Uterus (tissue), 2 donors: ENCODE measurements around the gene CCT5.

ENCODE experiments used
- POLR2A ChIP-seq, 2 donors: fragments of 450-650 bp; IDR thresholded peaks; one replicate each; pipeline ENCODE4 v1.6.1; 2016; ENCODE audit warnings: antibody characterized with exemption in 2 of 2, mild to moderate bottlenecking in 1 of 2, moderate library complexity in 1 of 2
- TF ChIP-seq, protein P1 (sequence below), 4 experiments: fragments of 200-600 bp in 2 of 4; fragments of 450-650 bp in 2 of 4; sonication (generic) in 2 of 4; IDR thresholded peaks; one replicate each; pipeline ENCODE4 v1.5.1; 2016 to 2019; ENCODE audit warnings: antibody characterized with exemption in 4 of 4, mild to moderate bottlenecking in 2 of 4, moderate library complexity in 1 of 4

- TF ChIP-seq, protein P1, sequence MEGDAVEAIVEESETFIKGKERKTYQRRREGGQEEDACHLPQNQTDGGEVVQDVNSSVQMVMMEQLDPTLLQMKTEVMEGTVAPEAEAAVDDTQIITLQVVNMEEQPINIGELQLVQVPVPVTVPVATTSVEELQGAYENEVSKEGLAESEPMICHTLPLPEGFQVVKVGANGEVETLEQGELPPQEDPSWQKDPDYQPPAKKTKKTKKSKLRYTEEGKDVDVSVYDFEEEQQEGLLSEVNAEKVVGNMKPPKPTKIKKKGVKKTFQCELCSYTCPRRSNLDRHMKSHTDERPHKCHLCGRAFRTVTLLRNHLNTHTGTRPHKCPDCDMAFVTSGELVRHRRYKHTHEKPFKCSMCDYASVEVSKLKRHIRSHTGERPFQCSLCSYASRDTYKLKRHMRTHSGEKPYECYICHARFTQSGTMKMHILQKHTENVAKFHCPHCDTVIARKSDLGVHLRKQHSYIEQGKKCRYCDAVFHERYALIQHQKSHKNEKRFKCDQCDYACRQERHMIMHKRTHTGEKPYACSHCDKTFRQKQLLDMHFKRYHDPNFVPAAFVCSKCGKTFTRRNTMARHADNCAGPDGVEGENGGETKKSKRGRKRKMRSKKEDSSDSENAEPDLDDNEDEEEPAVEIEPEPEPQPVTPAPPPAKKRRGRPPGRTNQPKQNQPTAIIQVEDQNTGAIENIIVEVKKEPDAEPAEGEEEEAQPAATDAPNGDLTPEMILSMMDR (IDR thresholded peaks at IDR 0.05), result no peak
- no peak for TF ChIP-seq POLR2A (IDR thresholded peaks at IDR 0.05)
Observed at GRCh38 chr5:10215366-10215765, 34.7 kb upstream of the CCT5 start.
